K562 (cell line): ENCODE measurements around the gene F12. TPM values are rescaled to one million over a fixed set of nuclear protein-coding genes. Genes with fewer than 3 reads are reported as not detected.
A peak's percentile ranks its signal among the peaks of the same experiment; 100 is the strongest.

Source experiments
- C11orf30 ChIP-seq: fragments of 450-650 bp; IDR thresholded peaks from 2 replicates; pipeline ENCODE4 v1.6.1; 2016; ENCODE audit warnings: low read depth, mild to moderate bottlenecking
- ETS1 ChIP-seq: conservative IDR thresholded peaks from 2 replicates; pipeline ENCODE4 v1.6.1; 2011; ENCODE audit warnings: low read depth, mild to moderate bottlenecking, low read length; ENCODE audit not compliant: control insufficient read depth
- ETS2 ChIP-seq: IDR thresholded peaks from 2 replicates; pipeline ENCODE4 v1.6.1; 2016; ENCODE audit warnings: borderline replicate concordance, missing genetic modification characterization, mild to moderate bottlenecking, moderate library complexity, missing compliant biosample characterization; ENCODE audit not compliant: poor library complexity, severe bottlenecking
- KLF1 ChIP-seq: fragments of 450-650 bp; IDR thresholded peaks from 2 replicates; pipeline ENCODE4 v1.6.1; 2016; ENCODE audit warnings: missing genetic modification characterization, missing compliant biosample characterization
- NCOA2 ChIP-seq, 2 experiments: fragments of 450-650 bp; IDR thresholded peaks; 2 replicates each; pipeline ENCODE4 v1.6.1; 2018; ENCODE audit warnings: mild to moderate bottlenecking in 2 of 2, moderate library complexity in 1 of 2; ENCODE audit not compliant: partially characterized antibody in 2 of 2
- NELFE ChIP-seq: IDR thresholded peaks from 2 replicates; pipeline ENCODE4 v1.6.1; 2011; ENCODE audit warnings: mild to moderate bottlenecking; ENCODE audit not compliant: insufficient read depth, insufficient read length
- NFIC ChIP-seq: fragments of 450-650 bp; IDR thresholded peaks from 2 replicates; pipeline ENCODE4 v1.6.1; 2017; ENCODE audit warnings: mild to moderate bottlenecking, inconsistent platforms
- NFYB ChIP-seq: IDR thresholded peaks from 2 replicates; pipeline ENCODE4 v1.6.1; 2011; ENCODE audit warnings: mild to moderate bottlenecking, moderate library complexity; ENCODE audit not compliant: insufficient read length; ENCODE audit errors: extremely low read depth
- PHF21A ChIP-seq: fragments of 450-650 bp; IDR thresholded peaks from 2 replicates; pipeline ENCODE4 v1.6.1; 2017; ENCODE audit warnings: low read depth, borderline replicate concordance
- POLR2AphosphoS2 ChIP-seq: IDR thresholded peaks from 2 replicates; pipeline ENCODE4 v1.6.1; 2012; ENCODE audit warnings: low read length, improper control_type of control experiment
- PTTG1 ChIP-seq: fragments of 450-650 bp; IDR thresholded peaks from 2 replicates; pipeline ENCODE4 v1.6.1; 2016; ENCODE audit warnings: low read depth, mild to moderate bottlenecking, missing genetic modification characterization, missing compliant biosample characterization
- STAT5B ChIP-seq: fragments of 250-450 bp; sonication (Bioruptor Pico); IDR thresholded peaks from 2 replicates; pipeline ENCODE4 v1.8.0; 2021; ENCODE audit warnings: mild to moderate bottlenecking, inconsistent platforms
- USF1 ChIP-seq: sonication (generic); formaldehyde crosslinking; IDR thresholded peaks from 2 replicates; pipeline ENCODE4 v1.9.0; 2022; ENCODE audit warnings: mild to moderate bottlenecking, missing genetic modification reagents
- ZNF197 ChIP-seq: fragments of 200-800 bp; sonication (Bioruptor generic); IDR thresholded peaks from 2 replicates; pipeline ENCODE4 v1.6.1; 2016; ENCODE audit warnings: low read depth, missing genetic modification characterization, missing compliant biosample characterization
- ZNF239 ChIP-seq: fragments of 250-450 bp; sonication (Bioruptor Pico); IDR thresholded peaks from 2 replicates; pipeline ENCODE4 v1.4.0; 2020; ENCODE audit warnings: mild to moderate bottlenecking
- ZNF609 ChIP-seq: sonication (generic); formaldehyde crosslinking; IDR thresholded peaks from 2 replicates; pipeline ENCODE4 v1.8.1; 2023; ENCODE audit warnings: missing genetic modification reagents, mild to moderate bottlenecking, borderline replicate concordance
- polyA plus RNA-seq, 8 experiments: library from polyadenylated mRNA; depleted of rRNA in 4 of 8; stranded (reverse) in 5 of 8; unstranded in 3 of 8; fragments of >200 nt; fragmentation: Nextera tagmentation in 2 of 8; fragmentation: Illumina TruSeq in 1 of 8; extraction: Ambion mirVana in 2 of 8; extraction: Trizol in 1 of 8; gene quantifications; 2 replicates each; pipeline versions ENCODE4 v1.2.1 to v1.2.3, GENCODE V29; 2011 to 2014; ENCODE audit warnings: inconsistent platforms in 1 of 8, missing spikeins in 1 of 8
- total RNA-seq, 7 experiments: library from RNA; depleted of rRNA in 6 of 7; stranded (reverse); fragments of >200 nt in 6 of 7; fragmentation: Illumina TruSeq in 2 of 7; extraction: Trizol in 2 of 7; gene quantifications; 2 replicates each; pipeline versions ENCODE4 v1.2.1 to v1.2.3, GENCODE V29; 2011 to 2021; ENCODE audit warnings: low replicate concordance in 1 of 7
- TF ChIP-seq, protein P1 (sequence below), 3 experiments: IDR thresholded peaks in 2 of 3; conservative IDR thresholded peaks in 1 of 3; 2 replicates each; pipeline ENCODE4 v1.5.1; 2011 to 2012; ENCODE audit warnings: low read length in 3 of 3, mild to moderate bottlenecking in 3 of 3, control low read depth in 2 of 3, improper control_type of control experiment in 1 of 3, inconsistent platforms in 1 of 3, low read depth in 1 of 3, mixed read lengths in 1 of 3, moderate library complexity in 1 of 3; ENCODE audit not compliant: insufficient read depth in 2 of 3

The F12 gene
- total and polyA plus RNA-seq, 9 of the 15 experiments (the other 6 are each of a cell fraction or from before 2014, with no cell fraction given) = 0.59 to 18.3 (median 3.6) TPM

DNA sequence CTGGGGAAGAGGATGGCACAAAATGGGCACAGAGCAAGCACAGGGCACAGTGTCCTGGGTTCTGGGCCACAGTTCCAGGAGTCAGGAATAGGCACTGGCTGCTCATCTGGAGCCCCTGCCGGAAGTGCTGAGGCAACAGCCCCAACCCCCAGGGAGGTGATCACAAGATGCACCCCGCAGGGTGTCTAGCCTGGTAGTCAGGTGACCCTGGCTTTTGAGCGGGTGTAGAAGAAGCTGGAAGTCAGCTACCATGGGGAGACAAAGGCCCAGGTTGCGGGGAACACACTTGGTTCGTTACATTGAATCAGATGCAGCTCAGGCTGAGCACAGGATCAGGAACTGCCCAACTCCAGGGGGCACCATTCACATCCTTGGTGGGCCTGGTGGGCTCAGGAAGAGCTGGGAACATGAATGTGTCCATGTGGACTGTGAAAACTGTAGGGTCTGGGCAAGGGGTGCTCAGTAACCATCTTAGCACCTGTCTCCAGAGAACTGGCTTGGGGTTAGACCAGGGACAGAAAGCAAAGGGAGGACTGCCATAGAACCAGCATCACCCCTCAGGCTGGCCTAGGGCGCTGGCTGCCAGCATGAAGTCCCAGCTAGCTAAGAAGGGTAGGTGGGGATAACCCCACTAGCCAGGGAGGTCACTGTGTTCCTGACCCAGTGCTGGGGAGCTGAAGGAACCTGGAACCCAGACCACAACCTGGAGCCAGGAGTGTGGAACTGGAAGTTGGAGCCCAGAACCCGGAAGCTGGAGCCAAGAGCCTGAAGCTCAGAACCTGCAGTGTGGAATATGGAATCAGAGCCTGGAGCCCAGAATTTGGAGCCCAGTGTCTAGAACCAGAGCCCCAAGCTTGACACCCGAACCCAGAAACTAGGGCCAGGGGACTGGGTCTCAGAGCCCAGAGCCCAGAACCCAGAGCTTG is 31.2 kb downstream of the F12 start (continued):
- no peak for TF ChIP-seq ZNF239 (CRISPR knock-in tag)
- TF ChIP-seq C11orf30 = no peak
- TF ChIP-seq STAT5B (CRISPR knock-in tag) = no peak
- no peak for TF ChIP-seq NFIC
- no peak for TF ChIP-seq NCOA2 (IDR thresholded peaks at IDR 0.05; ENCODE audit: partially characterized antibody in 2 of 2)
- TF ChIP-seq, protein P1, sequence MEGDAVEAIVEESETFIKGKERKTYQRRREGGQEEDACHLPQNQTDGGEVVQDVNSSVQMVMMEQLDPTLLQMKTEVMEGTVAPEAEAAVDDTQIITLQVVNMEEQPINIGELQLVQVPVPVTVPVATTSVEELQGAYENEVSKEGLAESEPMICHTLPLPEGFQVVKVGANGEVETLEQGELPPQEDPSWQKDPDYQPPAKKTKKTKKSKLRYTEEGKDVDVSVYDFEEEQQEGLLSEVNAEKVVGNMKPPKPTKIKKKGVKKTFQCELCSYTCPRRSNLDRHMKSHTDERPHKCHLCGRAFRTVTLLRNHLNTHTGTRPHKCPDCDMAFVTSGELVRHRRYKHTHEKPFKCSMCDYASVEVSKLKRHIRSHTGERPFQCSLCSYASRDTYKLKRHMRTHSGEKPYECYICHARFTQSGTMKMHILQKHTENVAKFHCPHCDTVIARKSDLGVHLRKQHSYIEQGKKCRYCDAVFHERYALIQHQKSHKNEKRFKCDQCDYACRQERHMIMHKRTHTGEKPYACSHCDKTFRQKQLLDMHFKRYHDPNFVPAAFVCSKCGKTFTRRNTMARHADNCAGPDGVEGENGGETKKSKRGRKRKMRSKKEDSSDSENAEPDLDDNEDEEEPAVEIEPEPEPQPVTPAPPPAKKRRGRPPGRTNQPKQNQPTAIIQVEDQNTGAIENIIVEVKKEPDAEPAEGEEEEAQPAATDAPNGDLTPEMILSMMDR (IDR thresholded peaks at IDR 0.05 in 2 of 3, conservative IDR thresholded peaks at IDR 0.05 in 1 of 3; ENCODE audit: insufficient read depth in 2 of 3, low read depth in 1 of 3, low read length in 3 of 3) = 0 out of 6 replicates have a peak, but pooled peaks of 1 of the 3 experiments have one; percentile 14
- TF ChIP-seq ZNF609 (CRISPR knock-in tag) = no peak
- 0 out of 2 replicates have a peak, but pooled peaks have one; percentile 3 for TF ChIP-seq ZNF197
- TF ChIP-seq PTTG1 = no peak
- no peak for TF ChIP-seq ETS1
- no peak for TF ChIP-seq USF1 (CRISPR knock-in tag)
- no peak for TF ChIP-seq NFYB
- no peak for TF ChIP-seq NELFE
- TF ChIP-seq ETS2 (tag) = no peak
- no peak for TF ChIP-seq POLR2AphosphoS2
- TF ChIP-seq PHF21A = no peak
- TF ChIP-seq KLF1 (tag) = no peak
